Measurements from ENCODE around the gene TOX2.

Gene TOX2

GRCh38 chr20:44115181-44115580 lies 200.5 kb downstream of the TOX2 start:
- Histone ChIP-seq H3K36me3 (ENCODE audit: control insufficient read depth, insufficient read depth, low read length) (no peaks in the 10 kb centered on the region), H3K9ac (ENCODE audit: low read length) (no peak overlapping the region), H3K27me3 (ENCODE audit: control insufficient read depth, insufficient read depth, low read length) (peaks cover 34% of the 10 kb centered on the region), H3K9me3 (ENCODE audit: control insufficient read depth, low read length) (no peaks in the 10 kb centered on the region), H3K4me3 (ENCODE audit: low read length) (no peak overlapping the region), H3K4me1 (ENCODE audit: control insufficient read depth, insufficient read depth, low read length) (no peaks in the 10 kb centered on the region)

GRCh38 chr20:44115762-44116644 lies 201.4 kb downstream of the TOX2 start:
- H3K4me3 ChIP-seq (ENCODE audit: low read length): no peak overlapping the region

GRCh38 chr20:44117296-44118184 lies 202.9 kb downstream of the TOX2 start:
- H3K4me3 ChIP-seq (ENCODE audit: low read length): no peak overlapping the region
- peaks cover 26% of the 10 kb centered on the region for H3K27me3 ChIP-seq (ENCODE audit: control insufficient read depth, insufficient read depth, low read length)
- no peaks in the 10 kb centered on the region for H3K4me1 ChIP-seq (ENCODE audit: control insufficient read depth, insufficient read depth, low read length)
- no peak overlapping the region for H3K9ac ChIP-seq (ENCODE audit: low read length)
- H3K36me3 ChIP-seq (ENCODE audit: control insufficient read depth, insufficient read depth, low read length): no peaks in the 10 kb centered on the region
- no peaks in the 10 kb centered on the region for H3K9me3 ChIP-seq (ENCODE audit: control insufficient read depth, low read length)

More at GRCh38 chr20:44115762-44116644, 201.4 kb downstream of the TOX2 start:
- Histone ChIP-seq H3K4me1 (ENCODE audit: control insufficient read depth, insufficient read depth, low read length) (no peaks in the 10 kb centered on the region), H3K36me3 (ENCODE audit: control insufficient read depth, insufficient read depth, low read length) (no peaks in the 10 kb centered on the region), H3K27me3 (ENCODE audit: control insufficient read depth, insufficient read depth, low read length) (peaks cover 27% of the 10 kb centered on the region), H3K9me3 (ENCODE audit: control insufficient read depth, low read length) (no peaks in the 10 kb centered on the region), H3K9ac (ENCODE audit: low read length) (peak overlapping the region; percentile 3)

- no peaks in the 10 kb centered on the region for H3K9me3 ChIP-seq (ENCODE audit: control insufficient read depth, low read length)
- H3K27me3 ChIP-seq (ENCODE audit: control insufficient read depth, insufficient read depth, low read length): peaks cover 28% of the 10 kb centered on the region
- H3K9ac ChIP-seq (ENCODE audit: low read length): no peak overlapping the region
- no peaks in the 10 kb centered on the region for H3K4me1 ChIP-seq (ENCODE audit: control insufficient read depth, insufficient read depth, low read length)
- no peaks in the 10 kb centered on the region for H3K36me3 ChIP-seq (ENCODE audit: control insufficient read depth, insufficient read depth, low read length)
- no peak overlapping the region for H3K4me3 ChIP-seq (ENCODE audit: low read length)
Observed at GRCh38 chr20:44118185-44119033, 203.8 kb downstream of the TOX2 start.

All from mucosa of stomach (tissue), 1 donor.